ENCODE measurements around the gene TRIM2. TPM values are rescaled to one million over a fixed set of nuclear protein-coding genes. Genes with fewer than 3 reads are reported as not detected.
A peak's percentile ranks its signal among the peaks of the same experiment; 100 is the strongest.

Gene TRIM2
- total RNA-seq, 5 donors from 2014 or later (not counting 1 experiment from before 2014, with no cell fraction given), result 3.5 to 8.4 (median 4.4) TPM

- DNase-seq, result no peak
These were observed 106.5 kb downstream of the TRIM2 start for GRCh38 chr4:153310793-153311192.

GRCh38 chr4:153314915-153315314 is 110.7 kb downstream of the TRIM2 start:
- no peaks in the 10 kb centered on the region for H3K4me1 Mint-ChIP-seq
- no peak overlapping the region for H3K27ac Mint-ChIP-seq
- Histone ChIP-seq H3K4me3 (ENCODE audit: control insufficient read depth in 1 of 2, extremely low read depth in 1 of 2, low read length in 1 of 2) (no peak overlapping the region), H3K9me3 (no peaks in the 10 kb centered on the region), H3K27me3 (replicated peaks in 1 of 2; ENCODE audit: control insufficient read depth in 2 of 2, extremely low read depth in 1 of 2, insufficient read depth in 2 of 2, low read length in 1 of 2) (no peaks in the 10 kb centered on the region), H3K36me3 (ENCODE audit: control insufficient read depth in 2 of 2, extremely low read depth in 1 of 2, insufficient read depth in 1 of 2, low read length in 1 of 2) (no peaks in the 10 kb centered on the region), H3K27ac (ENCODE audit: low read length) (no peak overlapping the region), H3K4me1 (ENCODE audit: control insufficient read depth in 1 of 2, extremely low read depth in 1 of 2, insufficient read depth in 2 of 2, low read length in 2 of 2) (no peaks in the 10 kb centered on the region)
- DNase-seq, result no peak
- H3K27me3 Mint-ChIP-seq, result no peaks in the 10 kb centered on the region
- H3K36me3 Mint-ChIP-seq, result no peaks in the 10 kb centered on the region
- no CpG with 5 or more reads among the region's 1 CpG for WGBS (ENCODE audit: insufficient coverage)
- POLR2A ChIA-PET, result interaction anchor here in 1 of 2 donors (0.6 kb wide), 1 partner anchor 162 kb away, joined by 3 read pairs; no protein-coding TSS in a partner anchor
- ATAC-seq (replicated peaks in 1 of 4), result no peak
- H3K9me3 Mint-ChIP-seq, result no peaks in the 10 kb centered on the region
- no peak overlapping the region for H3K4me3 Mint-ChIP-seq
- CTCF ChIA-PET, result no interaction called here

More at GRCh38 chr4:153310793-153311192, 106.5 kb downstream of the TRIM2 start:
- no peak overlapping the region for H3K27ac ChIP-seq (ENCODE audit: low read length)
- H3K4me1 ChIP-seq (ENCODE audit: control insufficient read depth in 1 of 2, extremely low read depth in 1 of 2, insufficient read depth in 2 of 2, low read length in 2 of 2), result no peaks in the 10 kb centered on the region
- H3K36me3 ChIP-seq (ENCODE audit: control insufficient read depth in 2 of 2, extremely low read depth in 1 of 2, insufficient read depth in 1 of 2, low read length in 1 of 2), result no peaks in the 10 kb centered on the region
- Mint-ChIP-seq H3K27ac (no peak overlapping the region), H3K36me3 (peaks cover 4% of the 10 kb centered on the region), H3K27me3 (no peaks in the 10 kb centered on the region), H3K4me3 (no peak overlapping the region), H3K9me3 (no peaks in the 10 kb centered on the region), H3K4me1 (no peaks in the 10 kb centered on the region)
- H3K4me3 ChIP-seq (ENCODE audit: control insufficient read depth in 1 of 2, extremely low read depth in 1 of 2, low read length in 1 of 2), result no peak overlapping the region
- no peak for ATAC-seq (replicated peaks in 1 of 4)
- ChIA-PET POLR2A (no interaction called here), CTCF (interaction anchor here in 1 of 2 donors (0.8 kb wide), 1 partner anchor 168 kb away, joined by 3 read pairs; no protein-coding TSS in a partner anchor)
- WGBS (ENCODE audit: insufficient coverage), result no CpG with 5 or more reads among the region's 1 CpG
- no peaks in the 10 kb centered on the region for H3K27me3 ChIP-seq (replicated peaks in 1 of 2; ENCODE audit: control insufficient read depth in 2 of 2, extremely low read depth in 1 of 2, insufficient read depth in 2 of 2, low read length in 1 of 2)
- no peaks in the 10 kb centered on the region for H3K9me3 ChIP-seq

- H3K4me3 ChIP-seq (ENCODE audit: control insufficient read depth in 1 of 2, extremely low read depth in 1 of 2, low read length in 1 of 2), result no peak overlapping the region
- WGBS (ENCODE audit: insufficient coverage), result no CpG with 5 or more reads among the region's 2 CpGs
- Mint-ChIP-seq H3K9me3 (no peaks in the 10 kb centered on the region), H3K27ac (no peak overlapping the region), H3K36me3 (peaks cover 4% of the 10 kb centered on the region), H3K27me3 (peaks cover 0 to 7% of the 10 kb centered on the region in 2 donors), H3K4me1 (no peaks in the 10 kb centered on the region), H3K4me3 (no peak overlapping the region)
- no peak overlapping the region for H3K27ac ChIP-seq (ENCODE audit: low read length)
- no peaks in the 10 kb centered on the region for H3K36me3 ChIP-seq (ENCODE audit: control insufficient read depth in 2 of 2, extremely low read depth in 1 of 2, insufficient read depth in 1 of 2, low read length in 1 of 2)
- ATAC-seq (replicated peaks in 1 of 4) (peak in 3 of 4 experiments; percentile 40 to 42 (median 41)), DNase-seq (peak in 11 of 35 experiments; percentile 2 to 59 (median 8))
- H3K9me3 ChIP-seq, result no peaks in the 10 kb centered on the region
- ChIA-PET CTCF (interaction anchor here (0.6 to 1.0 kb wide), 5 partner anchors 154 to 529 kb away, joined by 3 to 5 read pairs (median 3); no protein-coding TSS in a partner anchor), POLR2A (no interaction called here)
- H3K27me3 ChIP-seq (replicated peaks in 1 of 2; ENCODE audit: control insufficient read depth in 2 of 2, extremely low read depth in 1 of 2, insufficient read depth in 2 of 2, low read length in 1 of 2), result no peaks in the 10 kb centered on the region
- no peaks in the 10 kb centered on the region for H3K4me1 ChIP-seq (ENCODE audit: control insufficient read depth in 1 of 2, extremely low read depth in 1 of 2, insufficient read depth in 2 of 2, low read length in 2 of 2)
These were observed 114.6 kb downstream of the TRIM2 start for GRCh38 chr4:153318696-153319320.

- CTCF ChIA-PET, result interaction anchor here in 1 of 2 donors (0.8 kb wide), 1 partner anchor 180 kb away, joined by 5 read pairs; no protein-coding TSS in a partner anchor
- H3K4me3 Mint-ChIP-seq, result no peak overlapping the region
- no peak overlapping the region for H3K27ac ChIP-seq (ENCODE audit: low read length)
These were observed 118.5 kb downstream of the TRIM2 start for GRCh38 chr4:153322791-153323190.

GRCh38 chr4:153324046-153324445 is 119.8 kb downstream of the TRIM2 start:
- peaks cover 0 to 7% of the 10 kb centered on the region in 2 donors for H3K27me3 Mint-ChIP-seq
- no peak overlapping the region for H3K4me3 Mint-ChIP-seq
- H3K9me3 Mint-ChIP-seq, result no peaks in the 10 kb centered on the region
- Histone ChIP-seq H3K27ac (ENCODE audit: low read length) (no peak overlapping the region), H3K9me3 (no peaks in the 10 kb centered on the region), H3K36me3 (ENCODE audit: control insufficient read depth in 2 of 2, extremely low read depth in 1 of 2, insufficient read depth in 1 of 2, low read length in 1 of 2) (no peaks in the 10 kb centered on the region), H3K4me1 (ENCODE audit: control insufficient read depth in 1 of 2, extremely low read depth in 1 of 2, insufficient read depth in 2 of 2, low read length in 2 of 2) (no peaks in the 10 kb centered on the region), H3K4me3 (ENCODE audit: control insufficient read depth in 1 of 2, extremely low read depth in 1 of 2, low read length in 1 of 2) (no peak overlapping the region), H3K27me3 (replicated peaks in 1 of 2; ENCODE audit: control insufficient read depth in 2 of 2, extremely low read depth in 1 of 2, insufficient read depth in 2 of 2, low read length in 1 of 2) (no peaks in the 10 kb centered on the region)
- H3K27ac Mint-ChIP-seq, result no peak overlapping the region
- ATAC-seq (replicated peaks in 1 of 4) (no peak), DNase-seq (no peak)
- ChIA-PET POLR2A (interaction anchor here in 1 of 2 donors (0.6 kb wide), 2 partner anchors 250 to 609 kb away, joined by 3 read pairs; no protein-coding TSS in a partner anchor), CTCF (interaction anchor here in 1 of 2 donors (0.6 kb wide), 1 partner anchor 74 kb away, joined by 3 read pairs; no protein-coding TSS in a partner anchor)
- peaks cover 0 to 2% (median 0%) of the 10 kb centered on the region in 3 donors for H3K4me1 Mint-ChIP-seq
- H3K36me3 Mint-ChIP-seq, result peaks cover 4% of the 10 kb centered on the region
- WGBS (ENCODE audit: insufficient coverage), result no CpG with 5 or more reads among the region's 3 CpGs

More at GRCh38 chr4:153322791-153323190, 118.5 kb downstream of the TRIM2 start:
- H3K9me3 ChIP-seq, result no peaks in the 10 kb centered on the region
- Mint-ChIP-seq H3K4me1 (peaks cover 0 to 2% (median 0%) of the 10 kb centered on the region in 3 donors), H3K36me3 (peaks cover 4% of the 10 kb centered on the region), H3K9me3 (no peaks in the 10 kb centered on the region), H3K27ac (no peak overlapping the region), H3K27me3 (peaks cover 0 to 7% of the 10 kb centered on the region in 2 donors)
- no peak for ATAC-seq (replicated peaks in 1 of 4)
- 80% methylated on average over 1 of the region's 6 CpGs for WGBS (ENCODE audit: insufficient coverage)
- H3K4me3 ChIP-seq (ENCODE audit: control insufficient read depth in 1 of 2, extremely low read depth in 1 of 2, low read length in 1 of 2), result no peak overlapping the region
- H3K27me3 ChIP-seq (replicated peaks in 1 of 2; ENCODE audit: control insufficient read depth in 2 of 2, extremely low read depth in 1 of 2, insufficient read depth in 2 of 2, low read length in 1 of 2), result no peaks in the 10 kb centered on the region
- H3K36me3 ChIP-seq (ENCODE audit: control insufficient read depth in 2 of 2, extremely low read depth in 1 of 2, insufficient read depth in 1 of 2, low read length in 1 of 2), result no peaks in the 10 kb centered on the region
- POLR2A ChIA-PET, result no interaction called here
- H3K4me1 ChIP-seq (ENCODE audit: control insufficient read depth in 1 of 2, extremely low read depth in 1 of 2, insufficient read depth in 2 of 2, low read length in 2 of 2), result no peaks in the 10 kb centered on the region
- DNase-seq, result no peak

GRCh38 chr4:153325558-153325957 is 121.3 kb downstream of the TRIM2 start:
- ChIA-PET POLR2A (no interaction called here), CTCF (no interaction called here)
- DNase-seq (no peak), ATAC-seq (replicated peaks in 1 of 4) (no peak)
- Mint-ChIP-seq H3K36me3 (peaks cover 4% of the 10 kb centered on the region), H3K9me3 (no peaks in the 10 kb centered on the region), H3K4me3 (no peak overlapping the region), H3K4me1 (peaks cover 0 to 2% (median 0%) of the 10 kb centered on the region in 3 donors), H3K27ac (no peak overlapping the region), H3K27me3 (peaks cover 0 to 7% of the 10 kb centered on the region in 2 donors)
- H3K36me3 ChIP-seq (ENCODE audit: control insufficient read depth in 2 of 2, extremely low read depth in 1 of 2, insufficient read depth in 1 of 2, low read length in 1 of 2), result peaks cover 0 to 3% of the 10 kb centered on the region in 2 donors
- H3K9me3 ChIP-seq, result no peaks in the 10 kb centered on the region
- WGBS (ENCODE audit: insufficient coverage), result no CpG with 5 or more reads among the region's 2 CpGs
- H3K4me3 ChIP-seq (ENCODE audit: control insufficient read depth in 1 of 2, extremely low read depth in 1 of 2, low read length in 1 of 2), result no peak overlapping the region
- no peaks in the 10 kb centered on the region for H3K4me1 ChIP-seq (ENCODE audit: control insufficient read depth in 1 of 2, extremely low read depth in 1 of 2, insufficient read depth in 2 of 2, low read length in 2 of 2)
- no peaks in the 10 kb centered on the region for H3K27me3 ChIP-seq (replicated peaks in 1 of 2; ENCODE audit: control insufficient read depth in 2 of 2, extremely low read depth in 1 of 2, insufficient read depth in 2 of 2, low read length in 1 of 2)
- H3K27ac ChIP-seq (ENCODE audit: low read length), result no peak overlapping the region
